HG02943 (cell line): ENCODE results near the gene RPTOR.

Experiments used
- ATAC-seq: cut with Tn5 transposase; IDR thresholded peaks from one replicate; pipeline ENCODE4 v1.9.1; 2021; ENCODE audit warnings: mild to moderate bottlenecking, low read depth, moderate library complexity; ENCODE audit not compliant: unreplicated experiment

Gene RPTOR

GRCh38 chr17:80657561-80657960 is 112.9 kb downstream of the RPTOR start:
- ATAC-seq: no peak

GRCh38 chr17:80658821-80659220 is 114.2 kb downstream of the RPTOR start:
- no peak for ATAC-seq

- ATAC-seq: no peak
These were observed 115.0 kb downstream of the RPTOR start for GRCh38 chr17:80659651-80660050.

- ATAC-seq: no peak
These were observed 116.0 kb downstream of the RPTOR start for GRCh38 chr17:80660527-80661198.

GRCh38 chr17:80662557-80662956 is 117.9 kb downstream of the RPTOR start:
- ATAC-seq: no peak

- no peak for ATAC-seq
These were observed 119.2 kb downstream of the RPTOR start for GRCh38 chr17:80663781-80664206.

- ATAC-seq: no peak
These were observed 119.7 kb downstream of the RPTOR start for GRCh38 chr17:80664217-80664790.

- ATAC-seq: no peak
These were observed 121.2 kb downstream of the RPTOR start for GRCh38 chr17:80665792-80666191.

- no peak for ATAC-seq
These were observed 122.2 kb downstream of the RPTOR start for GRCh38 chr17:80666867-80667266.

- ATAC-seq: no peak
These were observed 123.0 kb downstream of the RPTOR start for GRCh38 chr17:80667462-80668277.

GRCh38 chr17:80668375-80669148 is 123.9 kb downstream of the RPTOR start:
- no peak for ATAC-seq

GRCh38 chr17:80671039-80671824 is 126.6 kb downstream of the RPTOR start:
- no peak for ATAC-seq

GRCh38 chr17:80671825-80672110 is 127.1 kb downstream of the RPTOR start:
- ATAC-seq: no peak

- no peak for ATAC-seq
These were observed 128.7 kb downstream of the RPTOR start for GRCh38 chr17:80673152-80673920.

- no peak for ATAC-seq
These were observed 130.9 kb downstream of the RPTOR start for GRCh38 chr17:80675438-80676095.

- no peak for ATAC-seq
These were observed 131.4 kb downstream of the RPTOR start for GRCh38 chr17:80676096-80676466.

GRCh38 chr17:80676564-80676963 is 131.9 kb downstream of the RPTOR start:
- ATAC-seq: no peak

- ATAC-seq: no peak
These were observed 132.6 kb downstream of the RPTOR start for GRCh38 chr17:80677214-80677756.

GRCh38 chr17:80679816-80680215 is 135.2 kb downstream of the RPTOR start:
- no peak for ATAC-seq
